RWPE2 (cell line): ENCODE results near the gene SYNPR.

Experiments
- ATAC-seq: fragments of 200-7000 bp; cut with Tn5 transposase; 3 replicates; pipeline ENCODE4 v1.9.1; 2021; ENCODE audit warnings: low read depth
- DNase-seq: peaks from one replicate; pipeline ENCODE4 v3.0.0-alpha.2; 2020; ENCODE audit warnings: low spot score
- H3K27ac ChIP-seq: fragments of 450-650 bp; 2 replicates; pipeline ENCODE4 v1.5.1; 2017; ENCODE audit warnings: mild to moderate bottlenecking; ENCODE audit not compliant: poor library complexity, severe bottlenecking
- H3K27me3 ChIP-seq: fragments of 250-450 bp; sonication (Bioruptor Pico); 2 replicates; pipeline ENCODE4 v1.5.1; 2021; ENCODE audit warnings: mild to moderate bottlenecking, moderate library complexity; ENCODE audit not compliant: insufficient read depth, poor library complexity, severe bottlenecking
- H3K36me3 ChIP-seq: fragments of 250-450 bp; sonication (Bioruptor Pico); 2 replicates; pipeline ENCODE4 v1.5.1; 2020; ENCODE audit warnings: low read depth, mild to moderate bottlenecking, moderate library complexity
- H3K4me1 ChIP-seq: fragments of 250-450 bp; sonication (Bioruptor Pico); 2 replicates; pipeline ENCODE4 v1.5.1; 2021; ENCODE audit warnings: mild to moderate bottlenecking, moderate library complexity; ENCODE audit not compliant: insufficient read depth, poor library complexity, severe bottlenecking
- H3K4me3 ChIP-seq: fragments of 250-450 bp; sonication (Bioruptor Pico); 2 replicates; pipeline ENCODE4 v1.5.1; 2021; ENCODE audit warnings: mild to moderate bottlenecking, moderate library complexity; ENCODE audit not compliant: severe bottlenecking
- H3K9me3 ChIP-seq: fragments of 250-450 bp; sonication (Bioruptor Pico); 2 replicates; pipeline ENCODE4 v1.5.1; 2021; ENCODE audit warnings: mild to moderate bottlenecking, moderate library complexity; ENCODE audit not compliant: severe bottlenecking
- CTCF ChIP-seq: fragments of 450-650 bp; IDR thresholded peaks from one replicate; pipeline ENCODE4 v1.5.1; 2017; ENCODE audit warnings: mild to moderate bottlenecking, moderate library complexity; ENCODE audit not compliant: poor library complexity, severe bottlenecking

SYNPR gene

GRCh38 chr3:63354160-63354559 is 76.1 kb downstream of the SYNPR start:
- H3K27me3 ChIP-seq: peaks cover 6% of the 10 kb centered on the region
- no peaks in the 10 kb centered on the region for H3K36me3 ChIP-seq
- DNase-seq (no peak), ATAC-seq (no peak)
- H3K4me1 ChIP-seq: no peaks in the 10 kb centered on the region
- H3K4me3 ChIP-seq: no peak overlapping the region
- no peaks in the 10 kb centered on the region for H3K9me3 ChIP-seq
- no peak for TF ChIP-seq CTCF
- H3K27ac ChIP-seq: no peak overlapping the region

- Histone ChIP-seq H3K4me1 (no peaks in the 10 kb centered on the region), H3K27me3 (peaks cover 6% of the 10 kb centered on the region), H3K9me3 (no peaks in the 10 kb centered on the region), H3K36me3 (no peaks in the 10 kb centered on the region), H3K4me3 (no peak overlapping the region), H3K27ac (no peak overlapping the region)
- TF ChIP-seq CTCF: no peak
- no peak for ATAC-seq
- DNase-seq: no peak
These were observed 77.7 kb downstream of the SYNPR start for GRCh38 chr3:63355809-63356208.

GRCh38 chr3:63364495-63364894 is 86.4 kb downstream of the SYNPR start:
- Histone ChIP-seq H3K4me3 (no peak overlapping the region), H3K27me3 (no peaks in the 10 kb centered on the region), H3K36me3 (no peaks in the 10 kb centered on the region), H3K4me1 (no peaks in the 10 kb centered on the region), H3K9me3 (no peaks in the 10 kb centered on the region), H3K27ac (no peak overlapping the region)
- TF ChIP-seq CTCF: no peak
- no peak for DNase-seq
- peak; percentile 52; the same call in 2 of the 3 replicates for ATAC-seq

GRCh38 chr3:63364910-63365309 is 86.8 kb downstream of the SYNPR start:
- Histone ChIP-seq H3K27me3 (peaks cover 2% of the 10 kb centered on the region), H3K9me3 (no peaks in the 10 kb centered on the region), H3K4me3 (no peak overlapping the region), H3K36me3 (no peaks in the 10 kb centered on the region), H3K27ac (no peak overlapping the region), H3K4me1 (no peaks in the 10 kb centered on the region)
- ATAC-seq: no peak
- TF ChIP-seq CTCF: no peak
- no peak for DNase-seq

- Histone ChIP-seq H3K36me3 (no peaks in the 10 kb centered on the region), H3K4me1 (no peaks in the 10 kb centered on the region), H3K27me3 (peaks cover 8% of the 10 kb centered on the region), H3K9me3 (no peaks in the 10 kb centered on the region), H3K27ac (no peak overlapping the region), H3K4me3 (no peak overlapping the region)
- no peak for DNase-seq
- TF ChIP-seq CTCF: no peak
- no peak for ATAC-seq
These were observed 87.6 kb downstream of the SYNPR start for GRCh38 chr3:63365671-63366070.
